Activated naive CD4-positive, alpha-beta T cell treated with anti-CD3 and anti-CD28 coated beads, Interleukin-2, amount 50 U/mL, for 72 hours (primary cell): ENCODE results near the gene TMCC1. TPM values are rescaled to one million over a fixed set of nuclear protein-coding genes. Genes with fewer than 3 reads are reported as not detected.
A peak's percentile ranks its signal among the peaks of the same experiment; 100 is the strongest.
"Not testable (repeated sequence)": the region's sequence is repeated elsewhere in the genome, so short reads cannot be mapped to it uniquely, and the experiment has no call there.

Experiments
- ATAC-seq, 2 donors: fragments of 150-1000 bp; cut with Tn5 transposase; 2 replicates each; pipeline ENCODE4 v1.10.0; 2021; ENCODE audit warnings: mild to moderate bottlenecking in 2 of 2, moderate library complexity in 2 of 2
- DNase-seq, 2 donors: peaks; one replicate each; pipeline ENCODE4 v3.0.0; 2021 to 2022; ENCODE audit warnings: low spot score in 2 of 2
- H3K27ac Mint-ChIP-seq, 2 donors: one replicate each; pipeline ENCODE4 v1.8.0; 2022; ENCODE audit warnings: mild to moderate bottlenecking in 2 of 2, mixed read lengths in 2 of 2
- H3K36me3 Mint-ChIP-seq, 2 donors: one replicate each; pipeline ENCODE4 v1.8.0; 2022; ENCODE audit warnings: mixed read lengths in 2 of 2
- H3K9me3 Mint-ChIP-seq, 2 donors: one replicate each; pipeline ENCODE4 v1.8.0; 2022; ENCODE audit warnings: mixed read lengths in 2 of 2
- total RNA-seq, 2 donors: library from RNA; stranded (reverse); gene quantifications; one replicate each; pipeline ENCODE4 v1.2.3, GENCODE V29; 2022

The TMCC1 gene
- total RNA-seq, 2 donors from 2014 or later, result 13.4 to 13.6 TPM

- peaks cover 9 to 27% of the 10 kb centered on the region in 2 donors for H3K36me3 Mint-ChIP-seq
- no peak overlapping the region for H3K27ac Mint-ChIP-seq
- no peak for DNase-seq
- ATAC-seq, result no peak
- peaks cover 0 to 24% of the 10 kb centered on the region in 2 donors for H3K9me3 Mint-ChIP-seq
Measured at GRCh38 chr3:129699199-129699598, 194.3 kb downstream of the TMCC1 start.

DNA sequence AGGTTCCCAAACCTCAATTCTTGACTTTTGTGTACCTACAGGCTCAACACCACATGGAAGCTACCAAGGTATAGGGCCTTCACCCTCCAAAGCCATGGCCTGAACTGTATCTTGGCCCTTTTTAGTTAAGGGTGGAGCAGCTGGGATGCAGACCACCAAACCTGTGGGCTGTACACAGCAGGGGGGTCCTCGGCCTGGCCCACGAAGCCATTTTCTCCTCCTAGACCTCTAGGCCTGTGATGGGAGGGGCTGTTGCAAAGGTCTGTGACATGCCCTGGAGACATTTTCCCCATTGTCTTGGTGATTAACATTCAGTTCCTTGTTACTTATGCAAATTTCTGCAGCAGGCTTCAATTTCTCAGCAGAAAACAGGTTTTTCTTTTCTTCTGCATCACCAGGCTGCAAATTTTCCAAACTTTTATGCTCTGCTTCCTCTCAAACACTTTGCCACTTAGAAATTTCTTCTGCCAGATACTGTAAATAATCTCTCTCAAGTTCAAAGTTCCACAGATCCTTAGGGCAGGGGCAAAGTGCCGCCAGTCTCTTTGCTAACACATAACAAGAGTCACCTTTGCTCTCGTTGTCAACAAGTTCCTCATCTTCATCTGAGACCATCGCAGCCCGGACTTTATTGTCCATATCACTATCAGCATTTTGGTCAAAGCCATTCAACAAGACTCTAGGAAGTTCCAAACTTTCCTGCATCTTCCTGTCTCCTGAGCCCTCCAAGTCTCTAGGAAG, 196.1 kb downstream of the TMCC1 start:
- no peak for ATAC-seq
- DNase-seq, result no peak

DNA sequence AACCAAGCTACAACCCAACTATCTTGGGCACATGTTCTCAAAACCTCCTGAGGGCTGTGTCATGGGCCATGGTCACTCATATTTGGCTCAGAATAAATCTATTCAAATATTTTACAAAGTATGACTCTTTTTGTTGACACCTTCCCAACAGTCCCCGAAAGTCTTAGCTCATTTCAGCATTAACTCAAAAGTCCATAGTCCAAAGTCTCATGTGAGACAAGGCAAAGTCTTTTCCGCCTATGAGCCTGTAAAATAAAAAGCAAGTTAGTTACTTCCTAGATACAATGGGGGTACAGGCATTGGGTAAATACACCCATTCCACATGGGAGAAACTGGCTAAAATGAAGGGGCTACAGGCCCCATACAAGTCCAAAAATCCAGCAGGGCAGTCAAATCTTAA, 197.1 kb downstream of the TMCC1 start:
- not testable (repeated sequence) for DNase-seq, ATAC-seq, H3K27ac Mint-ChIP-seq
- peaks cover 9 to 27% of the 10 kb centered on the region in 2 donors for H3K36me3 Mint-ChIP-seq
- H3K9me3 Mint-ChIP-seq, result peaks cover 0 to 24% of the 10 kb centered on the region in 2 donors

More for the DNA sequence above, 196.1 kb downstream of the TMCC1 start:
- Mint-ChIP-seq H3K27ac (no peak overlapping the region), H3K9me3 (peaks cover 0 to 24% of the 10 kb centered on the region in 2 donors), H3K36me3 (peaks cover 9 to 27% of the 10 kb centered on the region in 2 donors)

DNA sequence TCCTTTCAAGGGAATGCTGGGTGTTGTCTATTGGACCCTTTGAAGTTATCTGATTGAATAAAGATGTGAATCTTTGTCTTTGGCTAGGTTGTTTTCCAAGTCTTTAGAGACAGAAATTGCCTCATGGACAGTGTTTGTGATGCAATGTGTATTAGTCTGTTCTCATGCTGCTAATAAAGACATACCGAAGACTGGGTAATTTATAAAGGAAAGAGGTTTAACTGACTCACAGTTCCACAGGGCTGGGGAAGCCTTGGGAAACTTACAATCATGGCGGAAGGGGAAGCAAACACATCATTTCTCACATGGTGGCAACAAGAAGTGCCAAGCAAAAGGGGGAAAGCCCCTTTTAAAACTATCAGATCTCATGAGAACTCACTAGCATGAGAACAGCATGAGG, 198.3 kb downstream of the TMCC1 start:
- no peak for ATAC-seq
- peaks cover 0 to 24% of the 10 kb centered on the region in 2 donors for H3K9me3 Mint-ChIP-seq
- H3K36me3 Mint-ChIP-seq, result peaks cover 9 to 27% of the 10 kb centered on the region in 2 donors

DNA sequence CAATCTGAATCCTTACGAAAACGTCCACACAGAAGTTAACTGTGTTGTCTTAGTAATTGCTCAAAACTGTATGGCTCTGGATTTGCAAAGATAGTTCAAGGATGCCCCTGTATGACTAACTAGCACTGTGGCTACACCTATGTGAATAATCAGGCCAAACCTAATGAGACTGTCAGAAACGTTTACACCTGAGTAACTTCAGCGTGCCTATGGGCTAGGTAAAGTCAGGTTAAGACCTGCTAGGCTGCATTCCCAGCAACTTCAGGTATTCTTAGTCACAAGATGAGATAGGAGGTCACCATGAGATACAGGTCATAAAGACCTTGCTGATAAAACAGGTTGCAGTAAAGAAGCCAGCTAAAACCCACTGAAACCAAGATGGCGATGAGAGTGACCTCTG, 199.3 kb downstream of the TMCC1 start:
- H3K9me3 Mint-ChIP-seq, result peaks cover 0 to 24% of the 10 kb centered on the region in 2 donors
- no peak for DNase-seq
- H3K27ac Mint-ChIP-seq, result no peak overlapping the region
- no peak for ATAC-seq
- peaks cover 9 to 27% of the 10 kb centered on the region in 2 donors for H3K36me3 Mint-ChIP-seq

More for the DNA sequence above, 198.3 kb downstream of the TMCC1 start:
- DNase-seq, result no peak
- no peak overlapping the region for H3K27ac Mint-ChIP-seq

- Mint-ChIP-seq H3K9me3 (peaks cover 0 to 19% of the 10 kb centered on the region in 2 donors), H3K36me3 (peaks cover 6 to 22% of the 10 kb centered on the region in 2 donors), H3K27ac (no peak overlapping the region)
- DNase-seq, result no peak
- no peak for ATAC-seq
Measured at GRCh38 chr3:129692743-129693142, 200.8 kb downstream of the TMCC1 start.

GRCh38 chr3:129690963-129691362, 202.5 kb downstream of the TMCC1 start:
- ATAC-seq (no peak), DNase-seq (no peak)
- peaks cover 0 to 4% of the 10 kb centered on the region in 2 donors for H3K36me3 Mint-ChIP-seq
- H3K27ac Mint-ChIP-seq, result no peak overlapping the region
- peaks cover 0 to 9% of the 10 kb centered on the region in 2 donors for H3K9me3 Mint-ChIP-seq

DNA sequence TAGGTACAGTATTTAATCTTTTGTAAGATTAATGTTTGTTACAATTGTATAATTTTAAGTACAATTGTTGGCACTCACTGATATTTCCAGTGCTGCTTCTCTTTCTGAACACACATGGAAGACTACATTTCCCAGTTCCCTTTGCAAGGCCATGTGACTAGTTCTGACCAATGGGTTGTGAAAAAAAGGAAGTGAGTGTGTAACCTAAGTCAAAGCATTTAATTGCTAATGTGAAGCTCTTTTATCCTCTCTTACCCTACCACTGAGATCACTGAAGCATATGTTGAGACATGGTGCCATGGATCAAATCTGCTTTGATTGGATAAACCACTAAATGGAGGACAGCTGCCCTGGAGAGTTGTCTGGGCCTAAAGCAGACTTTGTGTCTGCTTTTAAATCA, 203.1 kb downstream of the TMCC1 start:
- no peak for DNase-seq
- H3K27ac Mint-ChIP-seq, result no peak overlapping the region
- peak; percentile 61 to 77 for ATAC-seq
- H3K36me3 Mint-ChIP-seq, result no peaks in the 10 kb centered on the region
- peaks cover 0 to 5% of the 10 kb centered on the region in 2 donors for H3K9me3 Mint-ChIP-seq

- Mint-ChIP-seq H3K27ac (no peak overlapping the region), H3K36me3 (no peaks in the 10 kb centered on the region), H3K9me3 (no peaks in the 10 kb centered on the region)
- DNase-seq (no peak), ATAC-seq (no peak)
Measured at GRCh38 chr3:129689036-129689435, 204.5 kb downstream of the TMCC1 start.

GRCh38 chr3:129688271-129688895, 205.1 kb downstream of the TMCC1 start:
- Mint-ChIP-seq H3K9me3 (no peaks in the 10 kb centered on the region), H3K27ac (no peak overlapping the region), H3K36me3 (no peaks in the 10 kb centered on the region)
- ATAC-seq (no peak), DNase-seq (no peak)

GRCh38 chr3:129687586-129688125, 205.9 kb downstream of the TMCC1 start:
- no peaks in the 10 kb centered on the region for H3K9me3 Mint-ChIP-seq
- ATAC-seq (no peak), DNase-seq (no peak)
- no peaks in the 10 kb centered on the region for H3K36me3 Mint-ChIP-seq
- H3K27ac Mint-ChIP-seq, result no peak overlapping the region

DNA sequence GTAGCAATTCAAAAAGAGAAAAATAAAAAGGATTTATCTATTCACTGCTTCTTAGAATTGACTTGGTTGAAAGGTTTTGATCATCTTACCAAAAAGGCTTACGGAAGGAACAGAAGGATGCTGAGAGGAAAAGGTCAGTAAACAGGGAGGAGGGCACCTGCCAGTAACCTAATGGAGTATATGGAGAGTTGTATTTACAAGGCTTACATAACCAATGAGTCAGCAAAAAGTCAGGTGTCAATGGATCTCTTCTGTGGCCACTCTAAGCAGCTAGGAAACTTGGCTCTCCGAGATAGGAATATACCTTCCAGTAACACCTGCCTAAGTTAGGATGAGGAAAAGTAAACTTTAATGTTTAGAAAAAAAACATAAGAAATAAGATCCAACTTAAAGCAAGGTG, 206.6 kb downstream of the TMCC1 start:
- DNase-seq (no peak), ATAC-seq (no peak)
- H3K9me3 Mint-ChIP-seq, result no peaks in the 10 kb centered on the region
- H3K27ac Mint-ChIP-seq, result peak overlapping the region in 1 of 2 donors; percentile 23
- H3K36me3 Mint-ChIP-seq, result no peaks in the 10 kb centered on the region

DNA sequence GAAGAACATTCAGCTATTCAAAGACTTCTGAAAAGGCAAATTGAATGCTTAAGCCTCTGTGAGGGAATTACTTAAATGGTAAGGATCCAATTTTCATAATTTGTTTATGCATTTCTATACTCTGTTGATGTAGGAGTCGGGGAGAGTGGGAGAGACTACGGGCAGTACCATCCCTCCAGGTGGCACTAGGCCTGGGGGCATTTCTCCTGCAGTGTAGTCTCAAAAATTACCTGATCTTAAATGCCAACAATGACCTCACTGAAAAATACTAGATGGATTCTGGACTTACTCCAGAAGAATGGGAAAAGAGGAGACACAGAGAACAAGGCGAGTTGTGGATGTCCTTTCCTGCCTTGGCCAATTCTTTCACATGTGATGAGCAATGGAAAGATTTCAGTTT, 209.2 kb downstream of the TMCC1 start:
- Mint-ChIP-seq H3K27ac (no peak overlapping the region), H3K9me3 (no peaks in the 10 kb centered on the region), H3K36me3 (no peaks in the 10 kb centered on the region)
- DNase-seq, result no peak
- no peak for ATAC-seq

DNA sequence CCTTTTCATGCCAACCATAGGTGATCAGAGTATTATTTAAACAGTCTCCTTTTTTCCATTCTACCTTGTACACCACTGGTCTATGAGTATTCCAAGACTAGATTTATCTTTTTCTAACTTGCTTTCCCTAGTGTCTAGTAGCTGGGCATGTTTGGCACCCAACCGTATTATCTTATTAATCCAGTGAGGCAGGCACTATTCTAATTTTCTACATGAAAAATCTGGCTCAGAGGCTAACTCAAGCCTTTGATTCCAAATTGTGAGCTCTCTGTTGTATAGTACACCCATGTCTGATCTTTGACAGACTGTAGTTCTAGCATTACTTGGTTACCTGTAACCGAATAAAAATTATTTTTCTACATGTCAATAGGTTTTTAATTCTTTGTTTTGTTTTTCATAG, 210.3 kb downstream of the TMCC1 start:
- DNase-seq (no peak), ATAC-seq (no peak)
- no peaks in the 10 kb centered on the region for H3K9me3 Mint-ChIP-seq
- no peak overlapping the region for H3K27ac Mint-ChIP-seq
- no peaks in the 10 kb centered on the region for H3K36me3 Mint-ChIP-seq

- no peaks in the 10 kb centered on the region for H3K36me3 Mint-ChIP-seq
- no peak for ATAC-seq
- H3K9me3 Mint-ChIP-seq, result no peaks in the 10 kb centered on the region
- DNase-seq, result no peak
- H3K27ac Mint-ChIP-seq, result no peak overlapping the region
Measured at GRCh38 chr3:129676985-129677384, 216.5 kb downstream of the TMCC1 start.

GRCh38 chr3:129674798-129675123, 218.8 kb downstream of the TMCC1 start:
- H3K36me3 Mint-ChIP-seq, DNase-seq, ATAC-seq, H3K9me3 Mint-ChIP-seq, H3K27ac Mint-ChIP-seq: not testable (repeated sequence)

GRCh38 chr3:129673897-129674797, 219.4 kb downstream of the TMCC1 start:
- Mint-ChIP-seq H3K27ac (no peak overlapping the region), H3K36me3 (peaks cover 7% of the 10 kb centered on the region in 2 donors)

More at GRCh38 chr3:129673897-129674797, 219.4 kb downstream of the TMCC1 start:
- H3K9me3 Mint-ChIP-seq, result no peaks in the 10 kb centered on the region
- no peak for DNase-seq
- no peak for ATAC-seq
